LNCaP clone FGC (cell line): ENCODE measurements around the gene C8G.

Source experiments
- DNase-seq: peaks from one replicate; pipeline ENCODE4 v3.0.0-alpha.2; 2011; ENCODE audit warnings: low read depth
- H3K4me3 ChIP-seq: 2 replicates; pipeline ENCODE4 v1.5.1; 2011; ENCODE audit warnings: mild to moderate bottlenecking, low read depth, low read length, control low read depth
- TF ChIP-seq, protein P1 (sequence below): IDR thresholded peaks from 2 replicates; pipeline ENCODE4 v1.5.1; 2012; ENCODE audit warnings: mild to moderate bottlenecking; ENCODE audit not compliant: control insufficient read depth, insufficient read depth; ENCODE audit errors: extremely low read depth

The C8G gene

DNA sequence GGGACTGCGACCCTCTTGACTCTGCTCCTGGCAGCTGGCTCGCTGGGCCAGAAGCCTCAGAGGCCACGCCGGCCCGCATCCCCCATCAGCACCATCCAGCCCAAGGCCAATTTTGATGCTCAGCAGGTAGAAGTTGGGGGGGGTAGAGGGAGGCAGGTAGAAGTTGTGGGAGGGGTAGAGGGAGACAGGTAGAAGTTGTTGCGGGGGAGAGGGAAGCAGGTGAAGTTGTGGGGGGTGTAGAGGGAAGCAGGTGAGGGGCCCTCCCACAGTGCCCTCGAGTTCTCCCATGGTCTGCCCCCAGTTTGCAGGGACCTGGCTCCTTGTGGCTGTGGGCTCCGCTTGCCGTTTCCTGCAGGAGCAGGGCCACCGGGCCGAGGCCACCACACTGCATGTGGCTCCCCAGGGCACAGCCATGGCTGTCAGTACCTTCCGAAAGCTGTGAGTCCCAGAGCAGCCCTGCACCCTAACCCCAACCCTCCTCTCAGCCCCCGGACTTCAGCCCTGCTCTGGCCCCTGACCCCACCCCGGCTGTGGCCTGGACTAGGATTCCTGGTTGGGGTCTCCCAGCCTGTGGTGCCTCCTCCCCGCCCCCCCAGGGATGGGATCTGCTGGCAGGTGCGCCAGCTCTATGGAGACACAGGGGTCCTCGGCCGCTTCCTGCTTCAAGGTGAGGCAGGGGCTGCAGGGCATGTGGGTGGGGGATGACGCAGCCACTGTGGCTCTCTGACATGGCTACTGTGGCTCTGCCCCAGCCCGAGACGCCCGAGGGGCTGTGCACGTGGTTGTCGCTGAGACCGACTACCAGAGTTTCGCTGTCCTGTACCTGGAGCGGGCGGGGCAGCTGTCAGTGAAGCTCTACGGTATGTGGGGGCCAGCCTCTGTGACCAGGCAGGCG, 537 bp downstream of the C8G start:
- TF ChIP-seq, protein P1, sequence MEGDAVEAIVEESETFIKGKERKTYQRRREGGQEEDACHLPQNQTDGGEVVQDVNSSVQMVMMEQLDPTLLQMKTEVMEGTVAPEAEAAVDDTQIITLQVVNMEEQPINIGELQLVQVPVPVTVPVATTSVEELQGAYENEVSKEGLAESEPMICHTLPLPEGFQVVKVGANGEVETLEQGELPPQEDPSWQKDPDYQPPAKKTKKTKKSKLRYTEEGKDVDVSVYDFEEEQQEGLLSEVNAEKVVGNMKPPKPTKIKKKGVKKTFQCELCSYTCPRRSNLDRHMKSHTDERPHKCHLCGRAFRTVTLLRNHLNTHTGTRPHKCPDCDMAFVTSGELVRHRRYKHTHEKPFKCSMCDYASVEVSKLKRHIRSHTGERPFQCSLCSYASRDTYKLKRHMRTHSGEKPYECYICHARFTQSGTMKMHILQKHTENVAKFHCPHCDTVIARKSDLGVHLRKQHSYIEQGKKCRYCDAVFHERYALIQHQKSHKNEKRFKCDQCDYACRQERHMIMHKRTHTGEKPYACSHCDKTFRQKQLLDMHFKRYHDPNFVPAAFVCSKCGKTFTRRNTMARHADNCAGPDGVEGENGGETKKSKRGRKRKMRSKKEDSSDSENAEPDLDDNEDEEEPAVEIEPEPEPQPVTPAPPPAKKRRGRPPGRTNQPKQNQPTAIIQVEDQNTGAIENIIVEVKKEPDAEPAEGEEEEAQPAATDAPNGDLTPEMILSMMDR = no peak
- no peak overlapping the region for H3K4me3 ChIP-seq

GRCh38 chr9:136946228-136947027, 1.4 kb downstream of the C8G start:
- DNase-seq = no peak
- H3K4me3 ChIP-seq = no peak overlapping the region
- TF ChIP-seq, protein P1 = no peak

More for the DNA sequence above, 537 bp downstream of the C8G start:
- DNase-seq = no peak

DNA sequence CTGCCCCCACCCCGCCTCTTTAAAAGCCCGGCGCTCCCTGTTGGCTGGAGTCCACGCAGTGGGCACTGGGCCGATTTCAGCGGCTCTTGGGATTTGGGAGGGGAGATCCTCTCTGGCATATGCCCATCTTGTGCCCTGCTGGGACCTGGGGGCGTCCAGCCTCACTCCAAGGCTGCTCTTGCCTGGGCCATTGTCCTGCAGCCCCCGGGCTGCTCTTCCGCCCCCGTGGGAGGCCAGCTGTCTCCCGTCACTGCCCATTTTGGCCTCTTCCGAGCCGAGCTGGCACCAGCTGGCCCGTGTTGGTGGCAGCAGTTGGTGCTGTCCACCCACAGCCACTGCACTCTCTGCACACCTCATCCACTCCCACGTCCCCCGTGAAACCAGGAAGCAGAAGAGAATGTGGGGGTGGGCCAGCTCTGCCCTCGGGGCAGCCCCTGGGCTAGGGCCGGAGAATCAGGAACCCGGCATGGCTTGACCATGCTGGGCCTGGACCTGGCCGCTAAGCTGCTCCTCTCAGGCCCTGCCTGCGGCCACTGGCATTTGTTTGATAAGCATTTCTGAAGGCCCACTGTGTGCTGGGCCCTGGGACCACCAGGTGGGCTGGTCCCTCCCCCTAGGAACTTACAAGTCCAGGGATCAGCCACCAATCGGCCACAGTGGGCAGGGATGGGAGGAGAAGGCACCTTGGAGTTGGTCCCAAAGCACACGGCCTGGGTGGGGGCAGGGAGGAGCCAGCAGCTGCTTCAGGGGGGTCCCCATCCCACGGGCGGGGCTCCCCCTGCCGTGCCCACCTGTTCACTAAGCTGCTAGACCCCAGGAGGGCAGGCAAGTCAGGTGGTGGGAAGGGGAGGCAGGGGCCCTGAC, 2.2 kb downstream of the C8G start:
- DNase-seq = no peak
- TF ChIP-seq, protein P1 = no peak
- no peak overlapping the region for H3K4me3 ChIP-seq

DNA sequence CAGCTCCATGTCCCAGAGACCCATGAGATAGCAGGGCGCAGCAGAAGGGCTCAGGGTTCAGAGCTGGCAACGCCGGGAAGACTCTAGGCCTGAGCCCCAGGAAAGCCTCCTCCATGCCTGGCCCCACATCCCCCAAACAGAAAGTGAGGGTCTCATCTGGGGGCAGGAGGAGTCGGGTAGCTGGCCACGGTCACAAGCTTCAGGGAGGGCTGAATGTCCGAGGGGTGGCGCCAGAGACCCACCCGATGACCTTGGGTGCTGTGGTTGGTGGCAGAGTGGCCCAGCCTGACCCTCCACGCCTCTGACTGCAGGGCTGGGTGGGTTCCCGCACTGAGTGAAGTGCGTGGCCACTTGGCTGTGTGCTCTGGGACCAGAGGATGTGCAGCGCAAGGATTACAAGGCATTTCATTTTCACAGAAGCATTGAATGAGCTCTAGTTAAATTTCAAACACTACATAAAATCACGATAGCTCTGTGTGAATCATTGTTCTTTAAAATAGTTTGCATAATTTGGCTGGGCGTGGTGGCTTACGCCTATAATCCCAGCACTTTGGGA, 3.0 kb downstream of the C8G start:
- TF ChIP-seq, protein P1 = 0 out of 2 replicates have a peak, but pooled peaks have one; percentile 21
- no peak overlapping the region for H3K4me3 ChIP-seq
- DNase-seq = no peak

DNA sequence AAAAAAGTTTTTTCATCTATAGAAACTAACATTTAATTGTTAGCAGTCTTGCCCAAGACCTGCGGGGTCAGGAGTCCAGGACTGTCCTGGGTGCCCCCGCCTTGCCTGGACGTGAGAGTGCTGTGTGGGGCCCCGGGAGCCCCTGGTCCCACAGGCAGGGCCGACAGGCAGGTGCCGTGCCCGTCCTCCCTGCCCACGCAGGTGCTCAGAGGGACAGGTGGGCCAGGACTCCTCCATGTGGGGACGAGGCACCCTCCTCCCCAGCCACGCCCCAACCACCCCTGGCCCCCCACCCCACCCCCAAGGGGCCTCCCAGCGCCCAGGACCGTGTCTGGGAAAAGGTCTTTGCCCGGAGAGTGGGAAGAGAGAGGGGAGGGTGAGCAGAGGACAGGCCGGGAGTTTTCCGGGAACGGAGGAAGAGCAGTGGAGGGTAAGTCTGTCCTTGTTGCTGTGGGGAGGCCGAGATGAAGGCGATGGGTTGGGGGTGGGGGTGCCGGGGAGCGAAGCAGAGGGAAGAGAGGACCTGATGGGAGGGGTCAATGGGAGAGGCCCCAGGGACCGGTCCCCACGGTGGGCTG, 4.3 kb downstream of the C8G start:
- DNase-seq = no peak
- TF ChIP-seq, protein P1 = no peak
- peak overlapping the region; percentile 67 for H3K4me3 ChIP-seq
